Activated T-cell treated with anti-CD3 and anti-CD28 coated beads, Interleukin-2, amount 50 U/mL, for 24 hours (primary cell): ENCODE measurements around the gene WDR18.
A peak's percentile ranks its signal among the peaks of the same experiment; 100 is the strongest.
"Not testable (repeated sequence)": the region's sequence is repeated elsewhere in the genome, so short reads cannot be mapped to it uniquely, and the experiment has no call there.

Experiments
- DNase-seq: peaks from one replicate; pipeline ENCODE4 v3.0.0-alpha.2; 2020
- H3K27ac Mint-ChIP-seq: 2 replicates; pipeline ENCODE4 v1.8.0; 2020; ENCODE audit warnings: mild to moderate bottlenecking, mixed read lengths
- H3K27me3 Mint-ChIP-seq: 2 replicates; pipeline ENCODE4 v1.8.0; 2020; ENCODE audit warnings: mixed read lengths
- H3K36me3 Mint-ChIP-seq: 2 replicates; pipeline ENCODE4 v1.8.0; 2020; ENCODE audit warnings: low read depth, mixed read lengths
- H3K4me1 Mint-ChIP-seq: 2 replicates; pipeline ENCODE4 v1.8.0; 2020; ENCODE audit warnings: low read depth, mixed read lengths
- H3K4me3 Mint-ChIP-seq: 2 replicates; pipeline ENCODE4 v1.8.0; 2020; ENCODE audit warnings: mild to moderate bottlenecking, moderate library complexity, mixed read lengths
- H3K9me3 Mint-ChIP-seq: 2 replicates; pipeline ENCODE4 v1.8.0; 2020; ENCODE audit warnings: mixed read lengths

WDR18 gene

GRCh38 chr19:955803-956765 is 28.1 kb upstream of the WDR18 start:
- H3K27ac Mint-ChIP-seq: no peak overlapping the region
- DNase-seq: no peak
- no peak overlapping the region for H3K4me3 Mint-ChIP-seq
- H3K36me3 Mint-ChIP-seq: no peaks in the 10 kb centered on the region
- H3K27me3 Mint-ChIP-seq: no peaks in the 10 kb centered on the region
- H3K4me1 Mint-ChIP-seq: peaks cover 14% of the 10 kb centered on the region
- H3K9me3 Mint-ChIP-seq: no peaks in the 10 kb centered on the region

- peaks cover 14% of the 10 kb centered on the region for H3K4me1 Mint-ChIP-seq
- H3K36me3 Mint-ChIP-seq: no peaks in the 10 kb centered on the region
- no peaks in the 10 kb centered on the region for H3K27me3 Mint-ChIP-seq
- H3K27ac Mint-ChIP-seq: no peak overlapping the region
- no peaks in the 10 kb centered on the region for H3K9me3 Mint-ChIP-seq
- DNase-seq: no peak
- no peak overlapping the region for H3K4me3 Mint-ChIP-seq
Observed at GRCh38 chr19:956766-957440, 27.2 kb upstream of the WDR18 start.

- H3K9me3 Mint-ChIP-seq, H3K36me3 Mint-ChIP-seq, DNase-seq, H3K27me3 Mint-ChIP-seq, H3K27ac Mint-ChIP-seq, H3K4me3 Mint-ChIP-seq: not testable (repeated sequence)
- peaks cover 12% of the 10 kb centered on the region for H3K4me1 Mint-ChIP-seq
Observed at GRCh38 chr19:957578-957977, 26.6 kb upstream of the WDR18 start.

- Mint-ChIP-seq H3K4me1 (peaks cover 6% of the 10 kb centered on the region), H3K4me3 (no peak overlapping the region), H3K27ac (no peak overlapping the region), H3K27me3 (no peaks in the 10 kb centered on the region), H3K36me3 (peaks cover 2% of the 10 kb centered on the region), H3K9me3 (no peaks in the 10 kb centered on the region)
- peak; percentile 63 for DNase-seq
Observed at GRCh38 chr19:958967-959855, 24.9 kb upstream of the WDR18 start.

- Mint-ChIP-seq H3K27ac (no peak overlapping the region), H3K4me3 (no peak overlapping the region), H3K9me3 (no peaks in the 10 kb centered on the region), H3K27me3 (no peaks in the 10 kb centered on the region), H3K4me1 (peaks cover 6% of the 10 kb centered on the region), H3K36me3 (peaks cover 3% of the 10 kb centered on the region)
- DNase-seq: no peak
Observed at GRCh38 chr19:960020-960419, 24.1 kb upstream of the WDR18 start.

- DNase-seq: no peak
- Mint-ChIP-seq H3K36me3 (peaks cover 7% of the 10 kb centered on the region), H3K27ac (no peak overlapping the region), H3K27me3 (no peaks in the 10 kb centered on the region), H3K9me3 (peaks cover 2% of the 10 kb centered on the region), H3K4me1 (peaks cover 6% of the 10 kb centered on the region), H3K4me3 (no peak overlapping the region)
Observed at GRCh38 chr19:960601-960938, 23.6 kb upstream of the WDR18 start.

- Mint-ChIP-seq H3K27me3 (no peaks in the 10 kb centered on the region), H3K9me3 (peaks cover 2% of the 10 kb centered on the region), H3K27ac (no peak overlapping the region)
Observed at GRCh38 chr19:961866-962620, 22.1 kb upstream of the WDR18 start.

GRCh38 chr19:962683-963400 is 21.3 kb upstream of the WDR18 start:
- Mint-ChIP-seq H3K36me3 (peaks cover 18% of the 10 kb centered on the region), H3K9me3 (peaks cover 2% of the 10 kb centered on the region), H3K4me3 (no peak overlapping the region), H3K27me3 (no peaks in the 10 kb centered on the region), H3K4me1 (peaks cover 6% of the 10 kb centered on the region), H3K27ac (no peak overlapping the region)
- DNase-seq: no peak

More at GRCh38 chr19:961866-962620, 22.1 kb upstream of the WDR18 start:
- no peak for DNase-seq
- Mint-ChIP-seq H3K36me3 (peaks cover 14% of the 10 kb centered on the region), H3K4me3 (no peak overlapping the region), H3K4me1 (peaks cover 6% of the 10 kb centered on the region)

- Mint-ChIP-seq H3K27ac (no peak overlapping the region), H3K4me3 (no peak overlapping the region), H3K4me1 (peaks cover 5% of the 10 kb centered on the region), H3K36me3 (peaks cover 22% of the 10 kb centered on the region), H3K27me3 (no peaks in the 10 kb centered on the region), H3K9me3 (peaks cover 2% of the 10 kb centered on the region)
- DNase-seq: no peak
Observed at GRCh38 chr19:963486-963951, 20.6 kb upstream of the WDR18 start.

- Mint-ChIP-seq H3K4me3 (no peak overlapping the region), H3K4me1 (peaks cover 1% of the 10 kb centered on the region), H3K27ac (no peak overlapping the region), H3K27me3 (no peaks in the 10 kb centered on the region), H3K36me3 (peaks cover 25% of the 10 kb centered on the region), H3K9me3 (peaks cover 2% of the 10 kb centered on the region)
- DNase-seq: no peak
Observed at GRCh38 chr19:964116-964520, 20.0 kb upstream of the WDR18 start.

GRCh38 chr19:964761-965694 is 19.1 kb upstream of the WDR18 start:
- Mint-ChIP-seq H3K27me3 (no peaks in the 10 kb centered on the region), H3K36me3 (peaks cover 25% of the 10 kb centered on the region), H3K9me3 (peaks cover 2% of the 10 kb centered on the region), H3K27ac (no peak overlapping the region), H3K4me3 (no peak overlapping the region), H3K4me1 (no peaks in the 10 kb centered on the region)
- no peak for DNase-seq

GRCh38 chr19:966485-967088 is 17.6 kb upstream of the WDR18 start:
- Mint-ChIP-seq H3K9me3 (peaks cover 7% of the 10 kb centered on the region), H3K4me1 (no peaks in the 10 kb centered on the region), H3K4me3 (no peak overlapping the region)

More at GRCh38 chr19:966485-967088, 17.6 kb upstream of the WDR18 start:
- DNase-seq: no peak
- H3K27ac Mint-ChIP-seq: no peak overlapping the region
- H3K36me3 Mint-ChIP-seq: peaks cover 37% of the 10 kb centered on the region
- H3K27me3 Mint-ChIP-seq: no peaks in the 10 kb centered on the region
